ENCODE results near the gene ACACB.

- TF ChIP-seq CTCF (IDR thresholded peaks at IDR 0.05; ENCODE audit: low read length) (no peak), EZH2 (IDR thresholded peaks at IDR 0.05; ENCODE audit: borderline replicate concordance, low read length) (no peak)
Observed at GRCh38 chr12:109098651-109099050, 17.7 kb upstream of the ACACB start.

Data from OCI-LY1 (cell line).